Measurements from ENCODE around the gene MAPK1. TPM values are rescaled to one million over a fixed set of nuclear protein-coding genes. Genes with fewer than 3 reads are reported as not detected.
A peak's percentile ranks its signal among the peaks of the same experiment; 100 is the strongest.
"Not testable (repeated sequence)": the region's sequence is repeated elsewhere in the genome, so short reads cannot be mapped to it uniquely, and the experiment has no call there.

MAPK1 gene
- total RNA-seq, 1 experiment from 2014 or later = 87.4 TPM

GRCh38 chr22:21839765-21840140 is 27.7 kb downstream of the MAPK1 start (continued):
- no peak for TF ChIP-seq RORB (CRISPR knock-in tag; IDR thresholded peaks at IDR 0.05)
- TF ChIP-seq ZNF121 (CRISPR knock-in tag; IDR thresholded peaks at IDR 0.05) = no peak

- H3K36me3 Mint-ChIP-seq; DNase-seq (ENCODE audit: low spot score); H3K9me3 Mint-ChIP-seq; H3K27me3 Mint-ChIP-seq (ENCODE audit: low read depth); H3K27ac Mint-ChIP-seq; ATAC-seq; CTCF ChIA-PET; H3K4me3 Mint-ChIP-seq: not testable (repeated sequence)
- POLR2A ChIA-PET = interaction anchor here (0.6 kb wide), 1 partner anchor 1396 kb away, joined by 3 read pairs; no protein-coding TSS in a partner anchor
- peaks cover 34% of the 10 kb centered on the region for H3K4me1 Mint-ChIP-seq
Observed at GRCh38 chr22:21839104-21839764, 28.2 kb downstream of the MAPK1 start.

GRCh38 chr22:21837248-21837979 is 30.0 kb downstream of the MAPK1 start:
- DNase-seq (ENCODE audit: low spot score) (no peak), ATAC-seq (peak; percentile 75)
- H3K36me3 Mint-ChIP-seq = 0 out of 2 replicates have a peak, but pooled peaks cover 2% of the 10 kb centered on the region
- no peak for TF ChIP-seq ZNF671 (CRISPR knock-in tag; IDR thresholded peaks at IDR 0.05)
- no peak for TF ChIP-seq RORB (CRISPR knock-in tag; IDR thresholded peaks at IDR 0.05)
- no peak for TF ChIP-seq ETV6 (CRISPR knock-in tag; IDR thresholded peaks at IDR 0.05)
- no peak for TF ChIP-seq SMAD4 (CRISPR knock-in tag; IDR thresholded peaks at IDR 0.05)
- ChIA-PET CTCF (interaction anchor here (0.6 to 1.0 kb wide), 3 partner anchors 88 to 1851 kb away, joined by 3 to 5 read pairs (median 3); no protein-coding TSS in a partner anchor), POLR2A (no interaction called here)
- H3K4me1 Mint-ChIP-seq = peaks cover 42% of the 10 kb centered on the region
- peak overlapping the region; percentile 73 for H3K27ac Mint-ChIP-seq
- no peaks in the 10 kb centered on the region for H3K27me3 Mint-ChIP-seq (ENCODE audit: low read depth)
- H3K9me3 Mint-ChIP-seq = no peaks in the 10 kb centered on the region
- H3K4me3 Mint-ChIP-seq = no peak overlapping the region

GRCh38 chr22:21836486-21836885 is 31.0 kb downstream of the MAPK1 start:
- H3K36me3 Mint-ChIP-seq; H3K27ac Mint-ChIP-seq; ATAC-seq; DNase-seq (ENCODE audit: low spot score); H3K27me3 Mint-ChIP-seq (ENCODE audit: low read depth); H3K4me3 Mint-ChIP-seq; POLR2A ChIA-PET; H3K9me3 Mint-ChIP-seq: not testable (repeated sequence)
- peaks cover 47% of the 10 kb centered on the region for H3K4me1 Mint-ChIP-seq
- CTCF ChIA-PET = interaction anchor here (0.6 to 1.0 kb wide), 3 partner anchors 81 to 1852 kb away, joined by 3 to 7 read pairs (median 3); no protein-coding TSS in a partner anchor

GRCh38 chr22:21835378-21835777 is 32.1 kb downstream of the MAPK1 start:
- no peaks in the 10 kb centered on the region for H3K9me3 Mint-ChIP-seq
- ChIA-PET POLR2A (interaction anchor here (0.6 kb wide), 1 partner anchor 901 kb away, joined by 3 read pairs; no protein-coding TSS in a partner anchor), CTCF (interaction anchor here (0.7 to 2.1 kb wide), 6 partner anchors 82 to 850 kb away, joined by 3 to 7 read pairs (median 3); no protein-coding TSS in a partner anchor)
- no peak for DNase-seq (ENCODE audit: low spot score)
- H3K4me1 Mint-ChIP-seq = peaks cover 47% of the 10 kb centered on the region
- 0 out of 2 replicates have a peak, but pooled peaks cover 2% of the 10 kb centered on the region for H3K36me3 Mint-ChIP-seq
- no peak for ATAC-seq
- no peak overlapping the region for H3K4me3 Mint-ChIP-seq
- no peaks in the 10 kb centered on the region for H3K27me3 Mint-ChIP-seq (ENCODE audit: low read depth)
- TF ChIP-seq ZNF317 (CRISPR knock-in tag; IDR thresholded peaks at IDR 0.05; ENCODE audit: borderline replicate concordance, low read depth) (no peak), ZNF396 (CRISPR knock-in tag; IDR thresholded peaks at IDR 0.05; ENCODE audit: borderline replicate concordance) (no peak), AFF4 (CRISPR knock-in tag; IDR thresholded peaks at IDR 0.05; ENCODE audit: borderline replicate concordance) (no peak), ETV6 (CRISPR knock-in tag; IDR thresholded peaks at IDR 0.05) (no peak), ZNF512 (CRISPR knock-in tag; IDR thresholded peaks at IDR 0.05; ENCODE audit: borderline replicate concordance) (no peak), FOXP1 (CRISPR knock-in tag; IDR thresholded peaks at IDR 0.05; ENCODE audit: borderline replicate concordance) (no peak), ZNF416 (CRISPR knock-in tag; IDR thresholded peaks at IDR 0.05) (no peak), ZNF281 (CRISPR knock-in tag; IDR thresholded peaks at IDR 0.05) (no peak), GTF2I (CRISPR knock-in tag; conservative IDR thresholded peaks at IDR 0.05) (no peak), TCF7 (CRISPR knock-in tag; IDR thresholded peaks at IDR 0.05; ENCODE audit: low read depth) (no peak), KAT7 (CRISPR knock-in tag; IDR thresholded peaks at IDR 0.05; ENCODE audit: borderline replicate concordance) (no peak)
- no peak overlapping the region for H3K27ac Mint-ChIP-seq
